ENCODE results near the gene RNF39. TPM values are rescaled to one million over a fixed set of nuclear protein-coding genes. Genes with fewer than 3 reads are reported as not detected.
"Not testable (repeated sequence)": the region's sequence is repeated elsewhere in the genome, so short reads cannot be mapped to it uniquely, and the experiment has no call there.

Gene RNF39
- total RNA-seq, 1 experiment from 2014 or later = 3.6 TPM

DNA sequence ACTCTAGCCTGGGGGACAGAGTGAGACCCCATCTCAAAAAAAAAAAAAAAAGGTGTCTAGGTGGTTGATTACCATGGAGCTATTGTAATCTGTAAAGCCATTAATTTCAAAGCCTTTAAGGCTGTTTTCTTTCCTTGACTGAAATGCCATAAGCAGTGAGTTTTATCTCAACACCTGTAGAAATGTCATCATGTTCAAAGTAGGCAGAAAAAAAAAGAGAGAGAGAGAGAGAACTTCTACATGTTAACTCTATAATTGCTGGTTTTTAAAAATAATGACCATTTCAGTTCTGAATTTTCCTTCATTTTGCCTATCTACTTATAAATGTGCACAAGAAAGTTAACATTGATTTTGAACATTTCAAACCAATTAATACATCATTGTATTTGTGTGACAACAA is 44.2 kb downstream of the RNF39 start:
- no peaks in the 10 kb centered on the region for H3K27me3 Mint-ChIP-seq (ENCODE audit: insufficient read depth, unreplicated experiment)
- ChIA-PET CTCF (interaction anchor here (0.6 to 1.8 kb wide), 3 partner anchors 49 to 593 kb away, joined by 3 to 11 read pairs (median 3); no protein-coding TSS in a partner anchor), POLR2A (interaction anchor here (0.7 to 2.3 kb wide), 2 partner anchors 23 to 30 kb away, joined by 4 to 8 read pairs; partner anchors contain the start of gene POLR1H)
- H3K4me3 Mint-ChIP-seq (ENCODE audit: unreplicated experiment) = no peak overlapping the region
- H3K9me3 Mint-ChIP-seq (ENCODE audit: unreplicated experiment) = no peaks in the 10 kb centered on the region
- H3K36me3 Mint-ChIP-seq (ENCODE audit: insufficient read depth, unreplicated experiment) = peaks cover 15% of the 10 kb centered on the region
- intact Hi-C loops (cut with micrococcal nuclease) = no loop called here
- no peak for DNase-seq (ENCODE audit: unreplicated experiment)
- BruUV-seq (replicated peaks) = no TSS peak
- TF ChIP-seq, protein P1, sequence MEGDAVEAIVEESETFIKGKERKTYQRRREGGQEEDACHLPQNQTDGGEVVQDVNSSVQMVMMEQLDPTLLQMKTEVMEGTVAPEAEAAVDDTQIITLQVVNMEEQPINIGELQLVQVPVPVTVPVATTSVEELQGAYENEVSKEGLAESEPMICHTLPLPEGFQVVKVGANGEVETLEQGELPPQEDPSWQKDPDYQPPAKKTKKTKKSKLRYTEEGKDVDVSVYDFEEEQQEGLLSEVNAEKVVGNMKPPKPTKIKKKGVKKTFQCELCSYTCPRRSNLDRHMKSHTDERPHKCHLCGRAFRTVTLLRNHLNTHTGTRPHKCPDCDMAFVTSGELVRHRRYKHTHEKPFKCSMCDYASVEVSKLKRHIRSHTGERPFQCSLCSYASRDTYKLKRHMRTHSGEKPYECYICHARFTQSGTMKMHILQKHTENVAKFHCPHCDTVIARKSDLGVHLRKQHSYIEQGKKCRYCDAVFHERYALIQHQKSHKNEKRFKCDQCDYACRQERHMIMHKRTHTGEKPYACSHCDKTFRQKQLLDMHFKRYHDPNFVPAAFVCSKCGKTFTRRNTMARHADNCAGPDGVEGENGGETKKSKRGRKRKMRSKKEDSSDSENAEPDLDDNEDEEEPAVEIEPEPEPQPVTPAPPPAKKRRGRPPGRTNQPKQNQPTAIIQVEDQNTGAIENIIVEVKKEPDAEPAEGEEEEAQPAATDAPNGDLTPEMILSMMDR (IDR thresholded peaks at IDR 0.05; ENCODE audit: unreplicated experiment) = no peak
- no peak overlapping the region for H3K27ac Mint-ChIP-seq (ENCODE audit: low read depth, unreplicated experiment)
- peaks cover 19% of the 10 kb centered on the region for H3K4me1 Mint-ChIP-seq (ENCODE audit: insufficient read depth, unreplicated experiment)

GRCh38 chr6:30029588-30029987 is 46.0 kb downstream of the RNF39 start:
- no peak overlapping the region for H3K27ac Mint-ChIP-seq (ENCODE audit: low read depth, unreplicated experiment)
- intact Hi-C loops (cut with micrococcal nuclease) = no loop called here
- TF ChIP-seq, protein P1 (IDR thresholded peaks at IDR 0.05; ENCODE audit: unreplicated experiment) = no peak
- no peak for DNase-seq (ENCODE audit: unreplicated experiment)
- POLR2A ChIA-PET = no interaction called here
- H3K9me3 Mint-ChIP-seq (ENCODE audit: unreplicated experiment) = no peaks in the 10 kb centered on the region
- H3K4me3 Mint-ChIP-seq (ENCODE audit: unreplicated experiment) = no peak overlapping the region
- no TSS peak for BruUV-seq (replicated peaks)
- H3K4me1 Mint-ChIP-seq (ENCODE audit: insufficient read depth, unreplicated experiment) = peaks cover 14% of the 10 kb centered on the region
- no peaks in the 10 kb centered on the region for H3K27me3 Mint-ChIP-seq (ENCODE audit: insufficient read depth, unreplicated experiment)
- CTCF ChIA-PET = no interaction called here
- peaks cover 10% of the 10 kb centered on the region for H3K36me3 Mint-ChIP-seq (ENCODE audit: insufficient read depth, unreplicated experiment)

DNA sequence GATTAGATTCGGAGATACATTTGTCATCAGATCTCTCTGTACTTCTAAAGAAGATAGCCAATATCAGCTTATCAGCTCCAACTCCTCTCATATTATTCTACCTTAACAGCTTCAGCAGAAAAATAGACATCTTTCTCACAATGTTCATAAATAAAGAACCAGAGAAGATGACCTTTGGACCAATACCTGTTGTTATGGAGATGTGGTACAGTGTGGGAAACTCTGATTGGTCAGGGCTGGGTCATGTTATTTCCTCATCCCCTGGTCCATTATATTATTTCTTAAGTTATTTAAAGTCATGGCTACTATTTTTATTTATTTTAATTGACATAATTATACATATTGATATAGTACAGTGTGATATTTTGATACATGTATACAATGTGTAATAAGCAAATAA is 50.4 kb downstream of the RNF39 start:
- no TSS peak for BruUV-seq (replicated peaks)
- no peak for DNase-seq (ENCODE audit: unreplicated experiment)
- Mint-ChIP-seq H3K4me1 (ENCODE audit: insufficient read depth, unreplicated experiment) (no peaks in the 10 kb centered on the region), H3K27ac (ENCODE audit: low read depth, unreplicated experiment) (no peak overlapping the region), H3K27me3 (ENCODE audit: insufficient read depth, unreplicated experiment) (no peaks in the 10 kb centered on the region), H3K36me3 (ENCODE audit: insufficient read depth, unreplicated experiment) (no peaks in the 10 kb centered on the region), H3K4me3 (ENCODE audit: unreplicated experiment) (no peak overlapping the region), H3K9me3 (ENCODE audit: unreplicated experiment) (no peaks in the 10 kb centered on the region)
- intact Hi-C loops (cut with micrococcal nuclease) = no loop called here
- POLR2A ChIA-PET = interaction anchor here (1.1 kb wide), 1 partner anchor 8 kb away, joined by 3 read pairs; no protein-coding TSS in a partner anchor
- CTCF ChIA-PET = interaction anchor here (1.3 to 2.9 kb wide), 4 partner anchors 9 to 106 kb away, joined by 4 to 11 read pairs (median 6); no protein-coding TSS in a partner anchor
- TF ChIP-seq, protein P1 (IDR thresholded peaks at IDR 0.05; ENCODE audit: unreplicated experiment) = no peak

DNA sequence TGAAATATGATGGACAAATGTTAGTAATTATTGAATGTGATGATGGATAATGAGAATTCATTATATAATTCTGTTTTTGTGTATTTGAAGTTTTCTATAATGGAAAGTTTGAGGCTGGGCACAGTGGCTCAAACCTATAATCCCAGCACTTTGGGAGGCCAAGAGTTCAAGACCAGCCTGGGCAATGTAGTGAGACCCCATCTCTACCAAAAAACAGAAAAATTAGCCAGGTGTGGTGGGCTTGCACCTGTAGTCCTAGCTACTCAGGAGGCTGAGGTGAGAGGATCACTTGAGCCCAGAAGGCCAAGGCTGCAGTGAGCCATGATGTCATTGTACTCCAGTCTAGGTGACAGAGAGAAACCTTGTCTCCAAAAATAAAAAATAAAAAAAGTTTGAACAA is 52.9 kb downstream of the RNF39 start:
- POLR2A ChIA-PET; intact Hi-C loops (cut with micrococcal nuclease): not testable (repeated sequence)

GRCh38 chr6:30022189-30022588 is 53.4 kb downstream of the RNF39 start:
- BruUV-seq (replicated peaks) = no TSS peak
- no peak overlapping the region for H3K27ac Mint-ChIP-seq (ENCODE audit: low read depth, unreplicated experiment)
- no peaks in the 10 kb centered on the region for H3K36me3 Mint-ChIP-seq (ENCODE audit: insufficient read depth, unreplicated experiment)
- TF ChIP-seq, protein P1 (IDR thresholded peaks at IDR 0.05; ENCODE audit: unreplicated experiment) = no peak
- H3K9me3 Mint-ChIP-seq (ENCODE audit: unreplicated experiment) = no peaks in the 10 kb centered on the region
- CTCF ChIA-PET = no interaction called here
- no peaks in the 10 kb centered on the region for H3K27me3 Mint-ChIP-seq (ENCODE audit: insufficient read depth, unreplicated experiment)
- H3K4me1 Mint-ChIP-seq (ENCODE audit: insufficient read depth, unreplicated experiment) = no peaks in the 10 kb centered on the region
- POLR2A ChIA-PET = no interaction called here
- intact Hi-C loops (cut with micrococcal nuclease) = no loop called here
- no peak overlapping the region for H3K4me3 Mint-ChIP-seq (ENCODE audit: unreplicated experiment)
- no peak for DNase-seq (ENCODE audit: unreplicated experiment)

More for the DNA sequence above, 52.9 kb downstream of the RNF39 start:
- CTCF ChIA-PET = interaction anchor here (1.3 to 2.9 kb wide), 2 partner anchors 14 to 81 kb away, joined by 6 to 11 read pairs; no protein-coding TSS in a partner anchor
- DNase-seq (ENCODE audit: unreplicated experiment); BruUV-seq (replicated peaks); H3K4me3 Mint-ChIP-seq (ENCODE audit: unreplicated experiment); H3K27ac Mint-ChIP-seq (ENCODE audit: low read depth, unreplicated experiment); H3K4me1 Mint-ChIP-seq (ENCODE audit: insufficient read depth, unreplicated experiment); H3K27me3 Mint-ChIP-seq (ENCODE audit: insufficient read depth, unreplicated experiment); H3K36me3 Mint-ChIP-seq (ENCODE audit: insufficient read depth, unreplicated experiment); H3K9me3 Mint-ChIP-seq (ENCODE audit: unreplicated experiment): not testable (repeated sequence)

Data from MCF 10A (cell line).